Vagina (tissue), 2 donors: ENCODE data around the gene ITGA2B.

Experiments
- CTCF ChIP-seq, 3 experiments: fragments of 450-650 bp in 2 of 3; fragments of 200-600 bp in 1 of 3; sonication (generic) in 1 of 3; IDR thresholded peaks; one replicate each; pipeline ENCODE4 v1.5.1; 2017 to 2019; ENCODE audit warnings: antibody characterized with exemption in 3 of 3, mild to moderate bottlenecking in 2 of 3, moderate library complexity in 2 of 3
- POLR2A ChIP-seq, 2 donors: fragments of 450-650 bp; IDR thresholded peaks; one replicate each; pipeline ENCODE4 v1.6.1; 2017; ENCODE audit warnings: antibody characterized with exemption in 2 of 2, mild to moderate bottlenecking in 2 of 2, moderate library complexity in 2 of 2
- POLR2AphosphoS5 ChIP-seq, 2 donors: sonication (generic); formaldehyde crosslinking; IDR thresholded peaks; one replicate each; pipeline ENCODE4 v1.9.0; 2017; ENCODE audit warnings: antibody characterized with exemption in 2 of 2, mild to moderate bottlenecking in 2 of 2, low read depth in 1 of 2; ENCODE audit not compliant: insufficient read depth in 1 of 2

- TF ChIP-seq CTCF (IDR thresholded peaks at IDR 0.05) (no peak), POLR2A (IDR thresholded peaks at IDR 0.05) (no peak), POLR2AphosphoS5 (IDR thresholded peaks at IDR 0.05; ENCODE audit: insufficient read depth in 1 of 2, low read depth in 1 of 2) (no peak)
Measured at GRCh38 chr17:44384281-44384822, 5.1 kb downstream of the ITGA2B start.
